ENCODE measurements around the gene PLD2.
"Not testable (repeated sequence)": the region's sequence is repeated elsewhere in the genome, so short reads cannot be mapped to it uniquely, and the experiment has no call there.

- not testable (repeated sequence) for TF ChIP-seq CTCF (IDR thresholded peaks at IDR 0.05); ZFX (IDR thresholded peaks at IDR 0.05; ENCODE audit: borderline replicate concordance)
Observed at GRCh38 chr17:4867535-4867934, 60.6 kb downstream of the PLD2 start.

All from 22Rv1 (cell line).